GM19025 (cell line): Measurements from ENCODE around the gene FBXO30.
A peak's percentile ranks its signal among the peaks of the same experiment; 100 is the strongest.

Experiments used
- ATAC-seq: cut with Tn5 transposase; IDR thresholded peaks from one replicate; pipeline ENCODE4 v1.9.1; 2021; ENCODE audit warnings: mild to moderate bottlenecking, low read depth, moderate library complexity; ENCODE audit not compliant: unreplicated experiment

The FBXO30 gene

GRCh38 chr6:145814501-145815308 lies at the start of gene FBXO30:
Gene FBXO30, minus strand, starts transcription at chr6:145814795. Its CDS starts 8,390 bp downstream, at chr6:145806405.
- ATAC-seq, result peak; percentile 79

GRCh38 chr6:145863988-145864616 lies 49.5 kb upstream of the FBXO30 start:
- no peak for ATAC-seq

- ATAC-seq, result no peak
Measured at GRCh38 chr6:145863366-145863765, 48.8 kb upstream of the FBXO30 start.

- ATAC-seq, result no peak
Measured at GRCh38 chr6:145860562-145860961, 46.0 kb upstream of the FBXO30 start.

- ATAC-seq, result no peak
Measured at GRCh38 chr6:145850671-145851070, 36.1 kb upstream of the FBXO30 start.

- ATAC-seq, result no peak
Measured at GRCh38 chr6:145848541-145848940, 33.9 kb upstream of the FBXO30 start.

GRCh38 chr6:145845557-145845956 lies 31.0 kb upstream of the FBXO30 start:
- no peak for ATAC-seq

- ATAC-seq, result no peak
Measured at GRCh38 chr6:145844933-145845540, 30.4 kb upstream of the FBXO30 start.

GRCh38 chr6:145842693-145843546 lies 28.3 kb upstream of the FBXO30 start:
- no peak for ATAC-seq

GRCh38 chr6:145841668-145842067 lies 27.1 kb upstream of the FBXO30 start:
- ATAC-seq, result no peak

- ATAC-seq, result no peak
Measured at GRCh38 chr6:145839653-145840052, 25.1 kb upstream of the FBXO30 start.

- ATAC-seq, result no peak
Measured at GRCh38 chr6:145838305-145838704, 23.7 kb upstream of the FBXO30 start.

- no peak for ATAC-seq
Measured at GRCh38 chr6:145836772-145837171, 22.2 kb upstream of the FBXO30 start.

GRCh38 chr6:145836170-145836569 lies 21.6 kb upstream of the FBXO30 start:
- no peak for ATAC-seq

GRCh38 chr6:145830612-145831011 lies 16.0 kb upstream of the FBXO30 start:
- no peak for ATAC-seq

- no peak for ATAC-seq
Measured at GRCh38 chr6:145829950-145830349, 15.4 kb upstream of the FBXO30 start.

GRCh38 chr6:145829102-145829501 lies 14.5 kb upstream of the FBXO30 start:
- ATAC-seq, result no peak

GRCh38 chr6:145824344-145824743 lies 9.7 kb upstream of the FBXO30 start:
- no peak for ATAC-seq

GRCh38 chr6:145823328-145823944 lies 8.8 kb upstream of the FBXO30 start:
- no peak for ATAC-seq

GRCh38 chr6:145822456-145822855 lies 7.9 kb upstream of the FBXO30 start:
- no peak for ATAC-seq
